A549 treated with DMSO at 1 μM for 4 hours (cell line): ENCODE results near the gene FMR1NB. TPM values are rescaled to one million over a fixed set of nuclear protein-coding genes. Genes with fewer than 3 reads are reported as not detected.

Source experiments
- total RNA-seq: library from RNA; stranded (reverse); fragments of 200-300 nt; extraction: Qiagen RNA extraction; gene quantifications from 5 replicates; pipeline ENCODE4 v1.2.3, GENCODE V29; 2022; ENCODE audit warnings: low read depth

FMR1NB gene
- not detected in 5 replicates for total RNA-seq

GRCh38 chrX:147981038-147981752, at the start of gene FMR1NB:
Gene FMR1NB, plus strand, starts transcription at chrX:147981337. Its CDS starts 66 bp downstream, at chrX:147981403.

Other genes starting within 250 kb of the FMR1NB start
- gene FMR1, start 69.4 kb upstream of the FMR1NB start, total RNA-seq: 21.1 to 28.3 TPM (median 24.4 TPM) in 5 replicates